Measurements from ENCODE around the gene ULK3.

ULK3 gene

GRCh38 chr15:74822233-74822632 is 20.7 kb downstream of the ULK3 start:
- no peak for DNase-seq (ENCODE audit: low read depth)

- DNase-seq (ENCODE audit: low read depth): no peak
Observed at GRCh38 chr15:74821790-74822158, 21.2 kb downstream of the ULK3 start.

GRCh38 chr15:74821091-74821789 is 21.7 kb downstream of the ULK3 start:
- DNase-seq (ENCODE audit: low read depth): no peak

GRCh38 chr15:74820056-74820455 is 22.9 kb downstream of the ULK3 start:
- DNase-seq (ENCODE audit: low read depth): no peak

GRCh38 chr15:74817370-74817737 is 25.6 kb downstream of the ULK3 start:
- no peak for DNase-seq (ENCODE audit: low read depth)

- DNase-seq (ENCODE audit: low read depth): no peak
Observed at GRCh38 chr15:74816624-74817369, 26.2 kb downstream of the ULK3 start.

- DNase-seq (ENCODE audit: low read depth): no peak
Observed at GRCh38 chr15:74815961-74816360, 27.0 kb downstream of the ULK3 start.

GRCh38 chr15:74815121-74815934 is 27.6 kb downstream of the ULK3 start:
- no peak for DNase-seq (ENCODE audit: low read depth)

GRCh38 chr15:74812533-74812932 is 30.4 kb downstream of the ULK3 start, which contains the start of gene LMAN1L:
LMAN1L (plus strand) TSS chr15:74812835; CDS start chr15:74812855, 20 bp downstream.
- no peak for DNase-seq (ENCODE audit: low read depth)

GRCh38 chr15:74809956-74810355 is 33.0 kb downstream of the ULK3 start:
- DNase-seq (ENCODE audit: low read depth): no peak

- DNase-seq (ENCODE audit: low read depth): no peak
Observed at GRCh38 chr15:74809242-74809641, 33.7 kb downstream of the ULK3 start.

GRCh38 chr15:74808840-74809229 is 34.1 kb downstream of the ULK3 start:
- no peak for DNase-seq (ENCODE audit: low read depth)

- DNase-seq (ENCODE audit: low read depth): no peak
Observed at GRCh38 chr15:74808078-74808839, 34.7 kb downstream of the ULK3 start.

GRCh38 chr15:74807282-74807681 is 35.7 kb downstream of the ULK3 start:
- DNase-seq (ENCODE audit: low read depth): no peak

- no peak for DNase-seq (ENCODE audit: low read depth)
Observed at GRCh38 chr15:74804935-74805334, 38.0 kb downstream of the ULK3 start.

GRCh38 chr15:74802862-74803447 is 40.0 kb downstream of the ULK3 start:
- no peak for DNase-seq (ENCODE audit: low read depth)

- no peak for DNase-seq (ENCODE audit: low read depth)
Observed at GRCh38 chr15:74802290-74802689, 40.7 kb downstream of the ULK3 start.

- DNase-seq (ENCODE audit: low read depth): no peak
Observed at GRCh38 chr15:74801311-74801997, 41.5 kb downstream of the ULK3 start.

- DNase-seq (ENCODE audit: low read depth): no peak
Observed at GRCh38 chr15:74800559-74801094, 42.3 kb downstream of the ULK3 start.

- no peak for DNase-seq (ENCODE audit: low read depth)
Observed at GRCh38 chr15:74799856-74800558, 42.9 kb downstream of the ULK3 start.

All from GM04504 (cell line).